Measurements from ENCODE around the gene NDUFS7. TPM values are rescaled to one million over a fixed set of nuclear protein-coding genes. Genes with fewer than 3 reads are reported as not detected.

NDUFS7 gene
- polyA plus RNA-seq, 3 donors = 119 to 232 (median 211) TPM

- WGBS (ENCODE audit: insufficient coverage) = 11% methylated on average over 8 of the region's 9 CpGs
Observed at GRCh38 chr19:1383017-1383311, 743 bp upstream of the NDUFS7 start.

GRCh38 chr19:1384085-1384462 lies 367 bp downstream of the NDUFS7 start:
- Histone ChIP-seq H3K9ac (ENCODE audit: insufficient read depth, low read length, poor library complexity, severe bottlenecking) (peak overlapping the region; percentile 90), H3K27ac (ENCODE audit: low read depth in 1 of 2, low read length in 2 of 2) (peak overlapping the region; percentile 80 to 86), H3K4me1 (ENCODE audit: control insufficient read depth in 1 of 2, insufficient read depth in 2 of 2, low read length in 2 of 2) (peaks cover 12 to 14% of the 10 kb centered on the region in 2 donors), H2AFZ (ENCODE audit: insufficient read depth, low read depth, low read length, poor library complexity, severe bottlenecking) (peak overlapping the region; percentile 98), H3K36me3 (replicated peaks in 1 of 2; ENCODE audit: control insufficient read depth in 1 of 2, insufficient read depth in 2 of 2, low read length in 2 of 2) (peaks cover 16 to 19% of the 10 kb centered on the region in 2 donors), H4K20me1 (ENCODE audit: insufficient read depth, low read length) (peaks cover 5% of the 10 kb centered on the region), H3K79me2 (ENCODE audit: insufficient read depth, low read length) (peaks cover 27% of the 10 kb centered on the region), H3K27me3 (ENCODE audit: control insufficient read depth in 2 of 2, insufficient read depth in 2 of 2, low read length in 2 of 2) (no peaks in the 10 kb centered on the region), H3K4me2 (replicated peaks; ENCODE audit: extremely low read depth, low read length, poor library complexity, severe bottlenecking) (peak overlapping the region; percentile 100), H3K4me3 (replicated peaks in 1 of 3; ENCODE audit: low read depth in 2 of 3, low read length in 3 of 3) (peak overlapping the region; percentile 83 to 96 (median 88)), H3K9me3 (replicated peaks in 1 of 2; ENCODE audit: control insufficient read depth in 1 of 2, insufficient read depth in 1 of 2, low read length in 2 of 2) (no peaks in the 10 kb centered on the region)
- Mint-ChIP-seq H3K4me1 (peaks cover 20% of the 10 kb centered on the region), H3K27ac (peak overlapping the region; percentile 19 to 90 (median 68)), H3K9me3 (peaks cover 0 to 2% (median 0%) of the 10 kb centered on the region in 7 donors), H3K4me3 (peak overlapping the region; percentile 82 to 88), H3K36me3 (peaks cover 13 to 29% of the 10 kb centered on the region in 2 donors), H3K27me3 (ENCODE audit: low read depth in 3 of 3) (peaks cover 1 to 15% (median 9%) of the 10 kb centered on the region in 3 donors)
- no peak for TF ChIP-seq CTCF (IDR thresholded peaks at IDR 0.05)
- intact Hi-C loops (cut with micrococcal nuclease) = loop anchor here (5.0 kb wide), 1 partner anchor 107 kb away; the partner anchor contains the start of gene FAM174C (in 2 of the 2)
- no peak for DNase-seq
- WGBS (ENCODE audit: insufficient coverage) = 1% methylated on average over 21 of the region's 23 CpGs

More at GRCh38 chr19:1383017-1383311, 743 bp upstream of the NDUFS7 start:
- no peaks in the 10 kb centered on the region for H3K9me3 ChIP-seq (replicated peaks in 1 of 2; ENCODE audit: control insufficient read depth in 1 of 2, insufficient read depth in 1 of 2, low read length in 2 of 2)
- peaks cover 5 to 8% of the 10 kb centered on the region in 2 donors for H3K36me3 ChIP-seq (replicated peaks in 1 of 2; ENCODE audit: control insufficient read depth in 1 of 2, insufficient read depth in 2 of 2, low read length in 2 of 2)
- H3K27me3 ChIP-seq (ENCODE audit: control insufficient read depth in 2 of 2, insufficient read depth in 2 of 2, low read length in 2 of 2) = no peaks in the 10 kb centered on the region
- peaks cover 2% of the 10 kb centered on the region for H4K20me1 ChIP-seq (ENCODE audit: insufficient read depth, low read length)
- H3K9ac ChIP-seq (ENCODE audit: insufficient read depth, low read length, poor library complexity, severe bottlenecking) = no peak overlapping the region
- Mint-ChIP-seq H3K27ac (peak overlapping the region in 5 of 7 donors; percentile 66 to 96 (median 90)), H3K36me3 (peaks cover 6 to 18% of the 10 kb centered on the region in 2 donors), H3K4me1 (peaks cover 20% of the 10 kb centered on the region), H3K27me3 (ENCODE audit: low read depth in 3 of 3) (peaks cover 1 to 15% (median 9%) of the 10 kb centered on the region in 3 donors), H3K9me3 (peaks cover 0 to 2% (median 0%) of the 10 kb centered on the region in 7 donors), H3K4me3 (peak overlapping the region; percentile 82 to 88)
- H2AFZ ChIP-seq (ENCODE audit: insufficient read depth, low read depth, low read length, poor library complexity, severe bottlenecking) = no peak overlapping the region
- H3K27ac ChIP-seq (ENCODE audit: low read depth in 1 of 2, low read length in 2 of 2) = no peak overlapping the region
- H3K4me2 ChIP-seq (replicated peaks; ENCODE audit: extremely low read depth, low read length, poor library complexity, severe bottlenecking) = peak overlapping the region; percentile 100
- peak overlapping the region in 1 of 3 experiments; percentile 96 for H3K4me3 ChIP-seq (replicated peaks in 1 of 3; ENCODE audit: low read depth in 2 of 3, low read length in 3 of 3)
- H3K79me2 ChIP-seq (ENCODE audit: insufficient read depth, low read length) = peaks cover 27% of the 10 kb centered on the region
- intact Hi-C loops (cut with micrococcal nuclease) = loop anchor here (2.0 to 5.0 kb wide), 2 partner anchors 56 to 106 kb away; partner anchors contain the start of genes FAM174C (in 2 of the 2) and RPS15 (in 1 of the 2)
- H3K4me1 ChIP-seq (ENCODE audit: control insufficient read depth in 1 of 2, insufficient read depth in 2 of 2, low read length in 2 of 2) = peaks cover 12 to 14% of the 10 kb centered on the region in 2 donors
- no peak for DNase-seq
- TF ChIP-seq CTCF (IDR thresholded peaks at IDR 0.05) = no peak

Data from CD14-positive monocyte (primary cell).